HG03097 (cell line): ENCODE results near the gene CCDC97.
"Not testable (repeated sequence)": the region's sequence is repeated elsewhere in the genome, so short reads cannot be mapped to it uniquely, and the experiment has no call there.

Experiments
- ATAC-seq: cut with Tn5 transposase; IDR thresholded peaks from one replicate; pipeline ENCODE4 v1.9.1; 2021; ENCODE audit not compliant: unreplicated experiment, low FRiP score

Gene CCDC97

GRCh38 chr19:41310033-41310831 is at the start of gene CCDC97:
Gene CCDC97 (plus strand): TSS chr19:41310172. CDS start chr19:41310311, 139 bp downstream.
- peak; percentile 60 for ATAC-seq

- ATAC-seq = no peak
Measured at GRCh38 chr19:41261474-41262190, 48.3 kb upstream of the CCDC97 start.

- peak; percentile 14 for ATAC-seq
Measured at GRCh38 chr19:41263042-41263849, 46.7 kb upstream of the CCDC97 start.

- peak; percentile 70 for ATAC-seq
Measured at GRCh38 chr19:41263850-41264580, 46.0 kb upstream of the CCDC97 start, which contains the start of gene HNRNPUL1. Gene HNRNPUL1 (plus strand): TSS chr19:41264372. CDS start chr19:41264504, 132 bp downstream.

- ATAC-seq = no peak
Measured at GRCh38 chr19:41264581-41265394, 45.2 kb upstream of the CCDC97 start.

GRCh38 chr19:41265395-41266153 is 44.4 kb upstream of the CCDC97 start:
- no peak for ATAC-seq

- ATAC-seq = no peak
Measured at GRCh38 chr19:41269055-41269454, 40.9 kb upstream of the CCDC97 start.

GRCh38 chr19:41269571-41269970 is 40.4 kb upstream of the CCDC97 start:
- no peak for ATAC-seq

GRCh38 chr19:41273076-41273475 is 36.9 kb upstream of the CCDC97 start:
- no peak for ATAC-seq

GRCh38 chr19:41274802-41275201 is 35.2 kb upstream of the CCDC97 start:
- no peak for ATAC-seq

- no peak for ATAC-seq
Measured at GRCh38 chr19:41276231-41276630, 33.7 kb upstream of the CCDC97 start.

- ATAC-seq = no peak
Measured at GRCh38 chr19:41278478-41278877, 31.5 kb upstream of the CCDC97 start.

- ATAC-seq = no peak
Measured at GRCh38 chr19:41288673-41289530, 21.1 kb upstream of the CCDC97 start.

- ATAC-seq = not testable (repeated sequence)
Measured at GRCh38 chr19:41289814-41290213, 20.2 kb upstream of the CCDC97 start.

- ATAC-seq = no peak
Measured at GRCh38 chr19:41294393-41294792, 15.6 kb upstream of the CCDC97 start.

GRCh38 chr19:41295499-41295898 is 14.5 kb upstream of the CCDC97 start:
- no peak for ATAC-seq

- no peak for ATAC-seq
Measured at GRCh38 chr19:41296433-41296871, 13.5 kb upstream of the CCDC97 start.
